Loucy (cell line): ENCODE results near the gene PICK1.

ENCODE experiments used
- H2AFZ ChIP-seq: fragments of 200-600 bp; sonication (generic); 2 replicates; pipeline ENCODE4 v1.6.0; 2016; ENCODE audit warnings: antibody characterized with exemption, mild to moderate bottlenecking, low read length, moderate library complexity
- H3F3A ChIP-seq: fragments of 200-600 bp; 2 replicates; pipeline ENCODE4 v1.6.0; 2016; ENCODE audit warnings: antibody characterized with exemption, low read depth, mild to moderate bottlenecking
- H3K27me3 ChIP-seq: fragments of 200-600 bp; sonication (generic); 2 replicates; pipeline ENCODE4 v1.6.1; 2014; ENCODE audit warnings: low read length, mild to moderate bottlenecking; ENCODE audit not compliant: insufficient read depth, poor library complexity, severe bottlenecking
- H3K36me3 ChIP-seq: fragments of 200-600 bp; sonication (generic); 2 replicates; pipeline ENCODE4 v1.6.1; 2016; ENCODE audit warnings: low read length; ENCODE audit not compliant: insufficient read depth
- H3K4me1 ChIP-seq: fragments of 200-600 bp; sonication (generic); 2 replicates; pipeline ENCODE4 v1.5.1; 2014; ENCODE audit warnings: low read length, mild to moderate bottlenecking; ENCODE audit not compliant: insufficient read depth, poor library complexity, severe bottlenecking
- H3K4me2 ChIP-seq: fragments of 200-600 bp; sonication (generic); 2 replicates; pipeline ENCODE4 v1.6.0; 2014; ENCODE audit warnings: antibody characterized with exemption, low read length, low read depth, mild to moderate bottlenecking; ENCODE audit not compliant: poor library complexity, severe bottlenecking
- H3K4me3 ChIP-seq: fragments of 200-600 bp; sonication (generic); 2 replicates; pipeline ENCODE4 v1.5.1; 2014; ENCODE audit warnings: low read length, mild to moderate bottlenecking, mixed read lengths; ENCODE audit not compliant: poor library complexity, severe bottlenecking
- H3K79me2 ChIP-seq: fragments of 200-600 bp; sonication (generic); 2 replicates; pipeline ENCODE4 v1.6.1; 2014; ENCODE audit warnings: low read length; ENCODE audit not compliant: insufficient read depth
- H3K9ac ChIP-seq: fragments of 200-600 bp; sonication (generic); 2 replicates; pipeline ENCODE4 v1.6.0; 2014; ENCODE audit warnings: mild to moderate bottlenecking, low read depth, low read length, moderate library complexity; ENCODE audit not compliant: poor library complexity, severe bottlenecking
- H3K9me2 ChIP-seq: fragments of 200-600 bp; sonication (generic); replicated peaks from 2 replicates; pipeline ENCODE4 v1.6.1; 2016; ENCODE audit warnings: low read depth, low read length, mixed read lengths
- H3K9me3 ChIP-seq: fragments of 200-600 bp; sonication (generic); 2 replicates; pipeline ENCODE4 v1.6.1; 2014; ENCODE audit warnings: mild to moderate bottlenecking, antibody characterized with exemption, low read length, low read depth; ENCODE audit not compliant: insufficient read depth
- H4K20me1 ChIP-seq: fragments of 200-600 bp; sonication (generic); 2 replicates; pipeline ENCODE4 v1.6.0; 2014; ENCODE audit warnings: antibody characterized with exemption, low read length, mild to moderate bottlenecking; ENCODE audit not compliant: insufficient read depth, poor library complexity, severe bottlenecking
- CTCF ChIP-seq: fragments of 200-600 bp; sonication (generic); conservative IDR thresholded peaks from 2 replicates; pipeline ENCODE4 v1.5.1; 2014; ENCODE audit warnings: mild to moderate bottlenecking, antibody characterized with exemption, low read length
- EZH2phosphoT487 ChIP-seq: fragments of 200-600 bp; IDR thresholded peaks from 2 replicates; pipeline ENCODE4 v1.6.1; 2018; ENCODE audit warnings: antibody characterized with exemption, mild to moderate bottlenecking, moderate library complexity, borderline replicate concordance

The PICK1 gene

GRCh38 chr22:38067761-38068360, 10.7 kb downstream of the PICK1 start:
- Histone ChIP-seq H3K9me3 (no peaks in the 10 kb centered on the region), H3F3A (no peaks in the 10 kb centered on the region), H3K27me3 (no peaks in the 10 kb centered on the region), H2AFZ (no peak overlapping the region), H4K20me1 (no peaks in the 10 kb centered on the region), H3K4me3 (no peak overlapping the region), H3K4me1 (no peaks in the 10 kb centered on the region), H3K9me2 (no peaks in the 10 kb centered on the region), H3K79me2 (no peaks in the 10 kb centered on the region), H3K9ac (no peak overlapping the region), H3K36me3 (no peaks in the 10 kb centered on the region), H3K4me2 (no peak overlapping the region)
- TF ChIP-seq CTCF (no peak), EZH2phosphoT487 (no peak)

- Histone ChIP-seq H3K9ac (no peak overlapping the region), H4K20me1 (no peaks in the 10 kb centered on the region), H3F3A (no peaks in the 10 kb centered on the region), H3K4me2 (no peak overlapping the region), H3K9me3 (no peaks in the 10 kb centered on the region), H3K79me2 (no peaks in the 10 kb centered on the region), H3K4me1 (no peaks in the 10 kb centered on the region), H2AFZ (no peak overlapping the region), H3K27me3 (no peaks in the 10 kb centered on the region), H3K36me3 (no peaks in the 10 kb centered on the region), H3K9me2 (no peaks in the 10 kb centered on the region), H3K4me3 (no peak overlapping the region)
- no peak for TF ChIP-seq CTCF
- no peak for TF ChIP-seq EZH2phosphoT487
These were observed 11.6 kb downstream of the PICK1 start for GRCh38 chr22:38068641-38069371.

GRCh38 chr22:38069372-38070249, 12.4 kb downstream of the PICK1 start:
- Histone ChIP-seq H3K9ac (no peak overlapping the region), H3F3A (no peaks in the 10 kb centered on the region), H3K9me3 (no peaks in the 10 kb centered on the region), H3K79me2 (no peaks in the 10 kb centered on the region), H3K4me1 (no peaks in the 10 kb centered on the region), H4K20me1 (no peaks in the 10 kb centered on the region), H3K9me2 (no peaks in the 10 kb centered on the region), H3K27me3 (no peaks in the 10 kb centered on the region), H3K4me3 (no peak overlapping the region), H3K4me2 (no peak overlapping the region), H3K36me3 (no peaks in the 10 kb centered on the region), H2AFZ (no peak overlapping the region)
- TF ChIP-seq CTCF = peak; percentile 57
- TF ChIP-seq EZH2phosphoT487 = no peak
